Measurements from ENCODE around the gene QKI. TPM values are rescaled to one million over a fixed set of nuclear protein-coding genes. Genes with fewer than 3 reads are reported as not detected.

QKI gene
- total and polyA plus RNA-seq, 2 donors (not counting 3 experiments of a cell fraction or from before 2014, with no cell fraction given) = 178 to 232 TPM

DNA sequence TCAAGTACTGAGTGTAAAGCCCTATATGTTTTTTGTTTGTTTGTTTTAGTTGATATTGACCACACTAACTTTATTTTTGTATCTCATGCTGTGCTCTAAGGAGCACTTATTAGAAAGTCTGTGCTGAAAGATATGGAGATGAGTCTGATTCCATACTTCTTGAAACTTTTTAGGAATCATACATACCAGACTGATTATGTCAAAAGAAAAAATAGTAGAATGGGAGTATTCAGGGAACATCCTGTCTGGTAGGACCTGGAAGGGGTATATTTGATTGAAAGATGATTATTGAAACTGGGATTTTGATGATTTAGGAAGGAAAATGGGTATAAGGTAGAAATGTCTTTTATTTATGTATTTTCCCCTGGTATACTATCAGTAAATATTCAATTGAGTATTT is 111.4 kb downstream of the QKI start:
- Histone ChIP-seq H3K9me3 (replicated peaks; ENCODE audit: control insufficient read depth, insufficient read depth, low read length) (no peaks in the 10 kb centered on the region), H3K79me2 (ENCODE audit: control insufficient read depth, insufficient read depth, low read length) (peaks cover 94% of the 10 kb centered on the region), H2AFZ (ENCODE audit: low read depth, low read length) (no peak overlapping the region), H3K9me1 (replicated peaks; ENCODE audit: control insufficient read depth, extremely low read depth, insufficient read depth, low read length) (no peaks in the 10 kb centered on the region), H3K36me3 (ENCODE audit: control insufficient read depth in 2 of 2, extremely low read depth in 1 of 2, insufficient read depth in 2 of 2, low read length in 2 of 2) (no peaks in the 10 kb centered on the region), H3K27me3 (ENCODE audit: control insufficient read depth in 2 of 2, insufficient read depth in 2 of 2, low read length in 2 of 2) (no peaks in the 10 kb centered on the region), H3K9ac (replicated peaks; ENCODE audit: extremely low read depth, insufficient read depth, low read length) (no peak overlapping the region), H3K4me3 (replicated peaks in 1 of 3; ENCODE audit: insufficient read depth in 1 of 3, low read depth in 1 of 3, low read length in 3 of 3) (no peak overlapping the region), H3K4me1 (ENCODE audit: control insufficient read depth, extremely low read depth, insufficient read depth, low read length) (peaks cover 14% of the 10 kb centered on the region), H3K27ac (ENCODE audit: insufficient read depth, low read depth, low read length) (no peak overlapping the region), H4K20me1 (replicated peaks; ENCODE audit: control insufficient read depth, extremely low read depth, insufficient read depth, low read length) (peaks cover 26% of the 10 kb centered on the region), H3K4me2 (ENCODE audit: insufficient read depth, low read length) (no peak overlapping the region)
- no TSS peak for BruUV-seq (replicated peaks)
- CTCF ChIA-PET = interaction anchor here (0.9 kb wide), 1 partner anchor 9 kb away, joined by 3 read pairs; no protein-coding TSS in a partner anchor
- POLR2A ChIA-PET = no interaction called here
- dilution Hi-C loops (cut with MboI; ENCODE audit: extremely low pct_ligation_motif_present, low sequenced_read_pairs) = no loop called here
- DNase-seq (ENCODE audit: low read depth, low spot score) (no peak), FAIRE-seq (no peak)
- intact Hi-C loops (cut with micrococcal nuclease) = no loop called here
- TF ChIP-seq CTCF (IDR thresholded peaks at IDR 0.05; ENCODE audit: extremely low read depth in 1 of 2, insufficient read depth in 1 of 2, low read depth in 1 of 2, low read length in 2 of 2) (no peak), FOS (IDR thresholded peaks at IDR 0.05; ENCODE audit: borderline replicate concordance, insufficient read depth, low read length) (no peak), GATA2 (IDR thresholded peaks at IDR 0.05; ENCODE audit: insufficient read depth, insufficient read length, low read depth, low read length) (no peak), JUN (IDR thresholded peaks at IDR 0.05; ENCODE audit: borderline replicate concordance, insufficient read depth, insufficient read length, low read depth) (no peak)

DNA sequence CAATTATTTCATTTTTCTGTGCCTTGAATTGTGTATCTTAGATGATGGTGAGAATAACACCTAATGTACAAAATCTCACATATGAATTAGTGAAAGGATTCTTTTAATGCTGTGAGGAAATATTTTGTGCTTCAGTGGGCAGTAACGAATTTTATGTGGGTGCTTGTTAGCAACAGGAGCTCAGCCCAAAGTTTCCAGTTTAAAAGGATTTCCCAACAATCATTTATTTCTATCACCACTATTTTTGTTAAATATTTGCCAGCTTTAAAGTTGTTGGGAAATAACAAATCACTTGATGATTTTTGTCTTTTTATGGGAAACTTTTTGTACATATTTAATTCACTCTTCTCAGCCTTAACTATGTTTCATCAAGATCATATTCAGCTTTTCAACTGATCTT is 111.8 kb downstream of the QKI start:
- POLR2A ChIA-PET = no interaction called here
- no peak overlapping the region for H3K4me3 ChIP-seq (replicated peaks in 1 of 3; ENCODE audit: insufficient read depth in 1 of 3, low read depth in 1 of 3, low read length in 3 of 3)
- CTCF ChIA-PET = interaction anchor here (0.9 to 1.3 kb wide), 2 partner anchors 9 to 28 kb away, joined by 3 read pairs; no protein-coding TSS in a partner anchor
- no peak overlapping the region for H3K9ac ChIP-seq (replicated peaks; ENCODE audit: extremely low read depth, insufficient read depth, low read length)
- H3K9me1 ChIP-seq (replicated peaks; ENCODE audit: control insufficient read depth, extremely low read depth, insufficient read depth, low read length) = no peaks in the 10 kb centered on the region
- no peak overlapping the region for H3K27ac ChIP-seq (ENCODE audit: insufficient read depth, low read depth, low read length)
- H3K4me2 ChIP-seq (ENCODE audit: insufficient read depth, low read length) = no peak overlapping the region
- dilution Hi-C loops (cut with MboI; ENCODE audit: extremely low pct_ligation_motif_present, low sequenced_read_pairs) = no loop called here
- H2AFZ ChIP-seq (ENCODE audit: low read depth, low read length) = no peak overlapping the region
- TF ChIP-seq POLR2A (IDR thresholded peaks at IDR 0.05; ENCODE audit: low read depth, low read length) (no peak), CTCF (IDR thresholded peaks at IDR 0.05; ENCODE audit: extremely low read depth in 1 of 2, insufficient read depth in 1 of 2, low read depth in 1 of 2, low read length in 2 of 2) (no peak), JUN (IDR thresholded peaks at IDR 0.05; ENCODE audit: borderline replicate concordance, insufficient read depth, insufficient read length, low read depth) (no peak)
- no peaks in the 10 kb centered on the region for H3K9me3 ChIP-seq (replicated peaks; ENCODE audit: control insufficient read depth, insufficient read depth, low read length)
- no peak for DNase-seq (ENCODE audit: low read depth, low spot score)
- peaks cover 95% of the 10 kb centered on the region for H3K79me2 ChIP-seq (ENCODE audit: control insufficient read depth, insufficient read depth, low read length)
- no TSS peak for BruUV-seq (replicated peaks)
- H4K20me1 ChIP-seq (replicated peaks; ENCODE audit: control insufficient read depth, extremely low read depth, insufficient read depth, low read length) = peaks cover 27% of the 10 kb centered on the region
- no peak for FAIRE-seq
- no peaks in the 10 kb centered on the region for H3K27me3 ChIP-seq (ENCODE audit: control insufficient read depth in 2 of 2, insufficient read depth in 2 of 2, low read length in 2 of 2)
- H3K4me1 ChIP-seq (ENCODE audit: control insufficient read depth, extremely low read depth, insufficient read depth, low read length) = peaks cover 14% of the 10 kb centered on the region
- no peaks in the 10 kb centered on the region for H3K36me3 ChIP-seq (ENCODE audit: control insufficient read depth in 2 of 2, extremely low read depth in 1 of 2, insufficient read depth in 2 of 2, low read length in 2 of 2)
- intact Hi-C loops (cut with micrococcal nuclease) = no loop called here

Measured in endothelial cell of umbilical vein (primary cell).